ENCODE data around the gene NEUROD2.

The NEUROD2 gene

GRCh38 chr17:39607851-39608130 lies at the start of gene NEUROD2:
Gene NEUROD2, minus strand, starts transcription at chr17:39607920. Its CDS starts 1,321 bp downstream, at chr17:39606599.
- DNase-seq: no peak

GRCh38 chr17:39655105-39655504 lies 47.4 kb upstream of the NEUROD2 start:
- DNase-seq: no peak

GRCh38 chr17:39653662-39654331 lies 46.1 kb upstream of the NEUROD2 start:
- DNase-seq: peak; percentile 77

- DNase-seq: no peak
Measured at GRCh38 chr17:39653316-39653661, 45.6 kb upstream of the NEUROD2 start.

- DNase-seq: no peak
Measured at GRCh38 chr17:39652587-39653315, 45.0 kb upstream of the NEUROD2 start.

GRCh38 chr17:39651923-39652586 lies 44.3 kb upstream of the NEUROD2 start:
- no peak for DNase-seq

- no peak for DNase-seq
Measured at GRCh38 chr17:39650121-39650579, 42.4 kb upstream of the NEUROD2 start.

GRCh38 chr17:39648616-39649366 lies 41.1 kb upstream of the NEUROD2 start:
- DNase-seq: no peak

- no peak for DNase-seq
Measured at GRCh38 chr17:39647256-39647655, 39.5 kb upstream of the NEUROD2 start.

- no peak for DNase-seq
Measured at GRCh38 chr17:39643271-39643670, 35.6 kb upstream of the NEUROD2 start.

GRCh38 chr17:39642291-39643074 lies 34.8 kb upstream of the NEUROD2 start:
- DNase-seq: no peak

- no peak for DNase-seq
Measured at GRCh38 chr17:39641883-39642282, 34.2 kb upstream of the NEUROD2 start.

- no peak for DNase-seq
Measured at GRCh38 chr17:39641097-39641496, 33.4 kb upstream of the NEUROD2 start.

- no peak for DNase-seq
Measured at GRCh38 chr17:39640591-39641031, 32.9 kb upstream of the NEUROD2 start.

- no peak for DNase-seq
Measured at GRCh38 chr17:39639566-39640458, 32.1 kb upstream of the NEUROD2 start.

- no peak for DNase-seq
Measured at GRCh38 chr17:39639043-39639442, 31.3 kb upstream of the NEUROD2 start.

- no peak for DNase-seq
Measured at GRCh38 chr17:39638317-39638716, 30.6 kb upstream of the NEUROD2 start.

GRCh38 chr17:39636927-39637736 lies 29.4 kb upstream of the NEUROD2 start, which contains the start of gene STARD3:
Gene STARD3, plus strand, starts transcription at chr17:39637144. Its CDS starts 16,388 bp downstream, at chr17:39653532.
- DNase-seq: peak; percentile 92

GRCh38 chr17:39636587-39636926 lies 28.8 kb upstream of the NEUROD2 start:
- peak; percentile 13 for DNase-seq

GRCh38 chr17:39635614-39636176 lies 28.0 kb upstream of the NEUROD2 start:
- DNase-seq: no peak
